Measurements from ENCODE around the gene SLX4IP. TPM values are rescaled to one million over a fixed set of nuclear protein-coding genes. Genes with fewer than 3 reads are reported as not detected.

SLX4IP gene
- total and polyA plus RNA-seq, 2 donors (not counting 1 experiment from before 2014, with no cell fraction given), result 2.0 to 8.1 TPM

GRCh38 chr20:10433014-10433622 is 2.0 kb upstream of the SLX4IP start:
- intact Hi-C loops (cut with micrococcal nuclease), result no loop called here
- 65% methylated on average over 28 of the region's 30 CpGs for WGBS (ENCODE audit: insufficient coverage)
- Histone ChIP-seq H3K36me3 (replicated peaks in 1 of 2; ENCODE audit: control extremely low read depth in 1 of 2, control insufficient read depth in 1 of 2, extremely low read depth in 1 of 2, insufficient read depth in 2 of 2, low read length in 1 of 2) (no peaks in the 10 kb centered on the region), H3K27me3 (replicated peaks in 1 of 4; ENCODE audit: control extremely low read depth in 1 of 4, control insufficient read depth in 3 of 4, insufficient read depth in 4 of 4, low read length in 3 of 4) (no peaks in the 10 kb centered on the region), H3K4me1 (ENCODE audit: control insufficient read depth in 2 of 2, insufficient read depth in 2 of 2, low read length in 2 of 2) (peaks cover 11 to 12% of the 10 kb centered on the region in 2 donors), H3K9me3 (ENCODE audit: control extremely low read depth in 1 of 3, control insufficient read depth in 2 of 3, insufficient read depth in 1 of 3, low read length in 2 of 3) (no peaks in the 10 kb centered on the region), H3K4me2 (replicated peaks; ENCODE audit: low read depth, low read length, poor library complexity, severe bottlenecking) (peak overlapping the region; percentile 74), H3K79me2 (ENCODE audit: control insufficient read depth, insufficient read depth, low read length) (no peaks in the 10 kb centered on the region), H3K4me3 (ENCODE audit: control extremely low read depth in 1 of 5, extremely low read depth in 1 of 5, insufficient read depth in 1 of 5, low read depth in 2 of 5, low read length in 4 of 5) (peak overlapping the region; percentile 72 to 93 (median 73)), H2AFZ (ENCODE audit: insufficient read depth, low read depth, low read length, poor library complexity, severe bottlenecking) (peak overlapping the region; percentile 93), H4K20me1 (ENCODE audit: control insufficient read depth, insufficient read depth, low read length, poor library complexity, severe bottlenecking) (peaks cover 13% of the 10 kb centered on the region), H3K9ac (ENCODE audit: low read length) (peak overlapping the region; percentile 84), H3K27ac (ENCODE audit: low read length in 2 of 2) (peak overlapping the region; percentile 81 to 95)
- Mint-ChIP-seq H3K27ac (peak overlapping the region; percentile 97), H3K27me3 (no peaks in the 10 kb centered on the region), H3K4me3 (peak overlapping the region; percentile 94), H3K4me1 (peaks cover 51% of the 10 kb centered on the region), H3K9me3 (ENCODE audit: insufficient read depth) (no peaks in the 10 kb centered on the region)
- no peak for TF ChIP-seq EZH2 (IDR thresholded peaks at IDR 0.05; ENCODE audit: borderline replicate concordance, insufficient read depth, low read depth, low read length, poor library complexity, severe bottlenecking)
- TF ChIP-seq, protein P1, sequence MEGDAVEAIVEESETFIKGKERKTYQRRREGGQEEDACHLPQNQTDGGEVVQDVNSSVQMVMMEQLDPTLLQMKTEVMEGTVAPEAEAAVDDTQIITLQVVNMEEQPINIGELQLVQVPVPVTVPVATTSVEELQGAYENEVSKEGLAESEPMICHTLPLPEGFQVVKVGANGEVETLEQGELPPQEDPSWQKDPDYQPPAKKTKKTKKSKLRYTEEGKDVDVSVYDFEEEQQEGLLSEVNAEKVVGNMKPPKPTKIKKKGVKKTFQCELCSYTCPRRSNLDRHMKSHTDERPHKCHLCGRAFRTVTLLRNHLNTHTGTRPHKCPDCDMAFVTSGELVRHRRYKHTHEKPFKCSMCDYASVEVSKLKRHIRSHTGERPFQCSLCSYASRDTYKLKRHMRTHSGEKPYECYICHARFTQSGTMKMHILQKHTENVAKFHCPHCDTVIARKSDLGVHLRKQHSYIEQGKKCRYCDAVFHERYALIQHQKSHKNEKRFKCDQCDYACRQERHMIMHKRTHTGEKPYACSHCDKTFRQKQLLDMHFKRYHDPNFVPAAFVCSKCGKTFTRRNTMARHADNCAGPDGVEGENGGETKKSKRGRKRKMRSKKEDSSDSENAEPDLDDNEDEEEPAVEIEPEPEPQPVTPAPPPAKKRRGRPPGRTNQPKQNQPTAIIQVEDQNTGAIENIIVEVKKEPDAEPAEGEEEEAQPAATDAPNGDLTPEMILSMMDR (IDR thresholded peaks at IDR 0.05), result no peak
- ATAC-seq (ENCODE audit: low read depth) (no peak), DNase-seq (no peak)
- ChIA-PET CTCF (no interaction called here), POLR2A (no interaction called here)

Data from B cell (primary cell).